Astrocyte of the hippocampus (primary cell): ENCODE data around the gene PRAMEF8.
"Not testable (repeated sequence)": the region's sequence is repeated elsewhere in the genome, so short reads cannot be mapped to it uniquely, and the experiment has no call there.

Experiments used
- DNase-seq: peaks from one replicate; pipeline ENCODE4 v3.0.0; 2011; ENCODE audit warnings: low read depth, low spot score

The PRAMEF8 gene

GRCh38 chr1:13285037-13285436, at the start of gene PRAMEF8:
TSS of gene PRAMEF8 (minus strand) at chr1:13285137. CDS start at chr1:13284091, 1,046 bp downstream.
- not testable (repeated sequence) for DNase-seq

GRCh38 chr1:13315281-13315680, 30.3 kb upstream of the PRAMEF8 start, which contains the start of gene PRAMEF15:
TSS of gene PRAMEF15 (plus strand) at chr1:13315581. CDS start at chr1:13318408, 2,827 bp downstream.
- not testable (repeated sequence) for DNase-seq

- DNase-seq, result not testable (repeated sequence)
Observed at GRCh38 chr1:13303239-13303638, 18.3 kb upstream of the PRAMEF8 start, which contains the start of gene PRAMEF33. TSS of gene PRAMEF33 (plus strand) at chr1:13303539. CDS start at chr1:13305955, 2,416 bp downstream.

- not testable (repeated sequence) for DNase-seq
Observed at GRCh38 chr1:13302197-13302596, 17.3 kb upstream of the PRAMEF8 start.

GRCh38 chr1:13298699-13299098, 13.8 kb upstream of the PRAMEF8 start:
- not testable (repeated sequence) for DNase-seq

GRCh38 chr1:13297216-13297931, 12.4 kb upstream of the PRAMEF8 start:
- not testable (repeated sequence) for DNase-seq

- not testable (repeated sequence) for DNase-seq
Observed at GRCh38 chr1:13289030-13289429, 4.1 kb upstream of the PRAMEF8 start.

- DNase-seq, result not testable (repeated sequence)
Observed at GRCh38 chr1:13279617-13280016, 5.3 kb downstream of the PRAMEF8 start.

GRCh38 chr1:13277016-13277415, 7.9 kb downstream of the PRAMEF8 start:
- not testable (repeated sequence) for DNase-seq

GRCh38 chr1:13265124-13265523, 19.8 kb downstream of the PRAMEF8 start:
- DNase-seq, result not testable (repeated sequence)

- not testable (repeated sequence) for DNase-seq
Observed at GRCh38 chr1:13253898-13254297, 31.0 kb downstream of the PRAMEF8 start, which contains the start of gene PRAMEF5. TSS of gene PRAMEF5 (plus strand) at chr1:13254198. CDS start at chr1:13259269, 5,071 bp downstream.

GRCh38 chr1:13247122-13247521, 37.8 kb downstream of the PRAMEF8 start:
- DNase-seq, result not testable (repeated sequence)

GRCh38 chr1:13246554-13246871, 38.4 kb downstream of the PRAMEF8 start:
- DNase-seq, result not testable (repeated sequence)

GRCh38 chr1:13245841-13246553, 38.9 kb downstream of the PRAMEF8 start:
- not testable (repeated sequence) for DNase-seq

GRCh38 chr1:13243536-13244263, 41.2 kb downstream of the PRAMEF8 start:
- DNase-seq, result not testable (repeated sequence)

GRCh38 chr1:13239633-13240032, 45.3 kb downstream of the PRAMEF8 start:
- DNase-seq, result not testable (repeated sequence)

GRCh38 chr1:13237572-13237971, 47.4 kb downstream of the PRAMEF8 start:
- DNase-seq, result not testable (repeated sequence)

GRCh38 chr1:13234057-13234456, 50.9 kb downstream of the PRAMEF8 start:
- not testable (repeated sequence) for DNase-seq

GRCh38 chr1:13232056-13232455, 52.9 kb downstream of the PRAMEF8 start:
- DNase-seq, result not testable (repeated sequence)
